Measurements from ENCODE around the gene RASIP1. TPM values are rescaled to one million over a fixed set of nuclear protein-coding genes. Genes with fewer than 3 reads are reported as not detected.

The RASIP1 gene, protein sequence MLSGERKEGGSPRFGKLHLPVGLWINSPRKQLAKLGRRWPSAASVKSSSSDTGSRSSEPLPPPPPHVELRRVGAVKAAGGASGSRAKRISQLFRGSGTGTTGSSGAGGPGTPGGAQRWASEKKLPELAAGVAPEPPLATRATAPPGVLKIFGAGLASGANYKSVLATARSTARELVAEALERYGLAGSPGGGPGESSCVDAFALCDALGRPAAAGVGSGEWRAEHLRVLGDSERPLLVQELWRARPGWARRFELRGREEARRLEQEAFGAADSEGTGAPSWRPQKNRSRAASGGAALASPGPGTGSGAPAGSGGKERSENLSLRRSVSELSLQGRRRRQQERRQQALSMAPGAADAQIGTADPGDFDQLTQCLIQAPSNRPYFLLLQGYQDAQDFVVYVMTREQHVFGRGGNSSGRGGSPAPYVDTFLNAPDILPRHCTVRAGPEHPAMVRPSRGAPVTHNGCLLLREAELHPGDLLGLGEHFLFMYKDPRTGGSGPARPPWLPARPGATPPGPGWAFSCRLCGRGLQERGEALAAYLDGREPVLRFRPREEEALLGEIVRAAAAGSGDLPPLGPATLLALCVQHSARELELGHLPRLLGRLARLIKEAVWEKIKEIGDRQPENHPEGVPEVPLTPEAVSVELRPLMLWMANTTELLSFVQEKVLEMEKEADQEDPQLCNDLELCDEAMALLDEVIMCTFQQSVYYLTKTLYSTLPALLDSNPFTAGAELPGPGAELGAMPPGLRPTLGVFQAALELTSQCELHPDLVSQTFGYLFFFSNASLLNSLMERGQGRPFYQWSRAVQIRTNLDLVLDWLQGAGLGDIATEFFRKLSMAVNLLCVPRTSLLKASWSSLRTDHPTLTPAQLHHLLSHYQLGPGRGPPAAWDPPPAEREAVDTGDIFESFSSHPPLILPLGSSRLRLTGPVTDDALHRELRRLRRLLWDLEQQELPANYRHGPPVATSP
- 0.19 to 0.53 TPM (median 0.41 TPM) in 5 replicates for total RNA-seq (2022; extraction: Qiagen RNA extraction; ENCODE audit: low read depth)

DNA sequence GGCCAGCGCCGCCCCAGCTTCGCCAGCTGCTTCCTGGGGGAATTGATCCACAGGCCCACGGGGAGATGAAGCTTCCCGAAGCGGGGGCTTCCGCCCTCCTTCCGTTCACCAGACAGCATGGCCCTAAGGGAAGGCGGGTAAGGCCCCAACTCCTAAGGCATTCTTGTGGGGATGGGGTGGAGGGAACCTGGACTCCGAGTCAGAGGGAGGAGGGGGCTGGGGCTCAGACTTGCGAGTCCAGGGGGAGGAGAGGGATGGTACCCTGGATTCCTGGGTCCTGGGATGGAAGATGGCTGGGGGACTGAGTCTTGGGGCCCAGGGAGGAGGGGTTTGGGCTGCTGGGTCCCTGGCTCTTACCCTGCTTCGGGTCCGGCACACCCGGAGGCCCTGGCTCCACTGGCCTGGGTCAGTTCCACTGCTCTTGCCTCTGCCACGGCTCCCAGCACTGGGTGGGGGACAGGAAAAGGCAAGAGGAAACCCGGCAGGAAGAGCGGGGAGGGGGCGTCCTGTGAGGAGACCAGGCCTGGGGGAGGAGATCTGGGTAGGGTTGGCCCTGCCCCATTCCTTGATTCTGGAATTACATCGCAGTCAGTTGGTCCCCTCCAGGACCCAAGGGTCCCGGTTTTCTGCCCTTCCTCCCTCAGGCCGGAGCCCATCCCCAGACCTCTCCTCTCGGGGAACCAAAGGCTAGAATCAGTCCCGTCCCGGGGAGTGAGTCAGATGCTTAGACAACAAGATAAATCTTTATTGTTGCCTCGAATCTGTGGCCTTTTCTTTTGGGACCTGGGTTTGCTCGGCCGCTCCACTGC lies at the start of gene RASIP1:
RASIP1 (minus strand) TSS at position 447 of the 809 bp plus-strand sequence; CDS start at position 119, 328 bp downstream.

DNA sequence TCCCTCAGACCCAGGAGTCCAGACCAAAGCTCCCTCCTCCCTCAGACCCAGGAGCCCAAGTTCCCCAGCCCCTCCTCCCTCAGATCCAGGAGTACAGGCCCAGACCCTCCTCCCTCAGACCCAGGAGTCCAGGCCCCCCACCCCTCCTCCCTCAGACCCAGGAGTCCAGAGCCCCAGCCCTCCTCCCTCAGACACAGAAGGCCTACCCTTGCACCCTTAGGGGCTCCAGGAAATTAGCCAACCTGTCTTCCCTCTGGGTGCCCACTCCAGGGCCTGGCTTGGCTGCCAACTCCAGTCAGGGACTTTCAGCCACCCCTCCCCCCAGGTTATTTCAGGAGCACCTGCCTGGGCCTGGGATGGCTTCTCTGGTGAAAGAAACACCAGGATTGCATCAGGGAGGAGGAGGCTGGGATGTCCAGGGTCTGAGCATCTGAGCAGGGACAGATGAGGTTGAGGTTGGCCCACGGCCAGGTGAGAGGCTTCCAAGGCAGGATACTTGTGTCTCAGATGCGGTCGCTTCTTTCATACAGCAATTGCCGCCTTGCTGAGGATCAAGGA lies 14.8 kb upstream of the RASIP1 start, which contains the start of gene FGF21:
FGF21 (plus strand) TSS at position 441 of the 558 bp plus-strand sequence. CDS start 713 bp downstream, outside the sequence.

DNA sequence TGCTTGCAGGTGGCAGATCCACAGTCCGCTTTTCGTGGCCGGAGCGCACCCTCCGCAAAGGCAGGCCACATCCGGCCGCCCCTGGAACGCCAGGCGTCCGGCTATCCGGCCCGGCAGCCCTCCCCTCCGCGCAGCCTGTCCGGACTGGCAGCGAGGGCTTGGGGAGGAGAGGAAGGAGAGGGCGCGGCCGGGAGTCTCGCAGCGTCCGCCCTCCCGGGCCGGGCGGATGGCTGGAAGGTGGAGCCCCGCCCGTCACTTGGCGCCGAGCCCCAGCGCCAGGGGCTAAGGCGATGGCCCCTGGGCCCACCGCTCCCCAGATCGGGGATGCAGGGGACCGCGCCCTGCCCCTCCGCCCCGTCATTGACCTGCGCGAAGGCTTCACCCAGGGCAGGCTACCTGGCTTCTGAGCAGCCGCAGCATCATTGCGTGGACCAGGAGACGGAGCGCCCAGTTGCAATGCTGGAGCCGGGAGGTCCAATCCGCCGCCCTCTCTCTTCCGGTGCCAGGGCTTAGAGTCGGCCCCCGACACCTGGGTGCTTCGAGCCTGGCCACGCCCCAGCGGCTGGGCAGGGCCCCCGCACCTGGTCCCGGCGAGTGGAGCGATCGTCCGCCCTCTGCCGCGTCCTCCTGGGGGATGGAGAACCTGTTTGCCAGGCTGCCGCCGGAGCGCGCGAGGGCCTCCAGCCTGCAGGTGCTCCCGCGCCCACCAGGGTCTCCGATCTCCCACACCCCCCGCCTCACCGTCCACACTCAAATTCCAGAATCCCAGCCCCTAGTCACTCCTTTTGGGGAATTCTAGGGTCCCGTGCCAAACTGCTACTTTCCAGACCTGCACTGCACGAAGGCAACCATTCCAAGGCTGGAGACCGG lies 12.3 kb upstream of the RASIP1 start, which contains the start of gene FUT1:
FUT1 (minus strand) TSS at position 146 of the 870 bp plus-strand sequence. CDS start 1,360 bp downstream, outside the sequence.

DNA sequence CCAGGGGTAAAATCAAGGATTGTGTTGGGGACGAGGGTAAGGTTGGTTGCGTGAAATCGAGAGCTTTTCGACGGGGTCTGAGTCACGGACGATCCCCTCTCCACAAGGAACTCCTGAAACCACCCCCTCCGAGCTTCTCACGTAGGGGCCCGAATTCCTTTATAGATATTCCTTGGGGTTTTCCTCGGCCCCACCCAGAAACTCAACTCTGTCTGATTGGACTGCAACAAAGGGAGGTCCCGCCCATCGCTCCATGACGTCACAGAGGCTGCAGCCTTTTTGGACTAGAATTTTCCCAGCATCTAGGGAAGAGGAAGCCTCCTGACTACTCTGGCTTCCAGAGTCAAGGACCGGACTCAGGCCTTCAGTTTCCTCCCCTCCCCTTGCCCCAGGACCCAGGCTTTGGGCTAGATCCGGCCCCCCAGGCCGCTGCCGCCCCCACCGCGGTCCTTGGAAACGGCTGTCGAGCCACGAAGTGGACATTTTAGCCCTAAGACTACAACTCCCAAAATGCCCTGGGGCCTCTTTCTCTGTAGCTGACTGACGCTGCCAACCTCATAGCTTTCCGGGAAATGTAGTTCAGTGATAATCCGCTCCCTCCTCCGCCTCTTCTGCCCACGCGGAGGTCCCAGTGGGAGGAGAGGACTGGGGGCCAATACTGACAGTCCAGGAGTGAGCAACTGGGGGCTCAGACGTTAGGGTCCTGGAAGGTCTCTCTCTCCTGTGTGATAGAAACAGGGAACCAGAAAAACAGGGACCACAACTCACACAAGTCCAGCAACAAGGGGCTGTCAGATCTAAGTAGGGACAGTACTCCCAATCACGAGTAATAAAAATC lies 6.5 kb upstream of the RASIP1 start, which contains the start of gene IZUMO1:
IZUMO1 (minus strand) TSS at position 172 of the 838 bp plus-strand sequence. CDS start 1,050 bp downstream, outside the sequence.

DNA sequence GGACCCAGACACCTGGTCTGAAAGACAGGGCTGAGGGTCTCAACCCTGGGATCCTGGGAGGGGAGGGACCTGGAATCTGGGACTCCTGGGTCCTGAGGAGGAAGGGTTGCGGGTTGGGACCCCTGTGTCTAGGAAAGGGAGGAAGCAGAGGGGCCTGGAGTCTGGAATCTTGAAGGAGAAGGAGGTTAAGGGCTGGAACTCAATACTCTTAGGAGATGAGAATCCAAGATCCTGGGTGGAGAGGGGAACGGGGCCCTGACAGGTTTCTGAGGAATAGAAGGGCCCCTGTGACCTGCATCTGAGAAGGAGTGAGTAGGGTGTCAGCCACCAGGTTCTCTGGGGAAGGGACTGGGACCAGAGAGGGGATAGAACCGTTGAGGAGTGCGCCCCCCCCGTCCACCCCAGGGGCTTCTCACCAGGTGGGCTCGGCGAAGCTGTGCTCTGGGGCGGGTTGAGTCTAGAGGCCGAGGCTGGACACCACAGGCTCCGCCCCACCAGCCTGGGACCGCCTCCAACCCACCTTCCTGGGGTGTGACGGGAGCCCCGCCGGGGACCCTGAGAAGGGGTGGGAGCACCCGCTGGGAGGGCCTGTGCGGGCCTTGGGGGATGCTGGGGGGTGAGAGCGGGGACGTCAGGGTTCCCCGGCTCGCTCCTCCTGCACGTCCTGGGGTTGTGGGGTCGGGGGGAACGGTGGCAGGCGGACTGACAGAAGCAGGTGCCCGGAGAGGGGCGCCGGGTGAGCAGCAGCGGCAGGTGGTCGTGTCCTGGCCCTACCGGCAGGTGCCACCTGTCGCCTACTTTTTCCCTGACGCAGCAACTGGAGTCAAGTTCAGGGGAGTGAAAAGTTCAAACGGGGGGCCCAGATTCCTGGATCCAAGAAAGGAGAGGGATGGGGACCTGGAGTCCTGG lies 20.9 kb downstream of the RASIP1 start, which contains the start of gene MAMSTR:
MAMSTR (minus strand) TSS at position 463 of the 909 bp plus-strand sequence. CDS start 694 bp downstream, outside the sequence.

DNA sequence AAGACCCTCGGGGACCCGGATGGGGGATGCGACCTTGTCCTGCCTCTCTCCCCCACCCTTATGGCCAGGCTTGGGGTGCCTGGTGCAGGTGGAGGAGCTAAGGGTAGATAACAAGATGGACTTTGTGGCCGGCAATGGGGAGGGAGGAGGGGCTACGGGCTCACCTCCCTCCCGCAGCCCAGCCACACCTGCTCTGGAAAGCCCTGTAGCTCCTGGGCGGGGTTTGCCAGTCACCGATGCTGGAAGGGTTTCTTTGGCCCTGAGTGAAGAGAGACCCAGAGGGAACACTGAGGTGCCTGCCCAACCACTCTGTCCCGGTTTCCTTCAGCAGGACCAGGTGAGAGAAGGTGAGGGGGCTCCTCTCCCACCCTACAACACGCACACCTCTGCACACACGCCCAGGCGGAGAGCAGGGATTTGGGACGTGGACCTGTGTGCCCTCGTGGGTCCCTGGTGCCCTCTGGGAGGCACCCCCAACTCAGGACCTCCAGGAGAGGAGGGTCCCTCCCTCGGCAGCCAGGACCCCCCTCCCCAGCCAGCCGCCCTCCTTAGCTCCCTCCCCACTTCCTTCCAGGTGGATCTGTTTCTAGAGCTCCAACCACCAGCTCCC lies 44.6 kb downstream of the RASIP1 start, which contains the start of gene FUT2:
FUT2 (plus strand) TSS at position 229 of the 610 bp plus-strand sequence. CDS start 6,986 bp downstream, outside the sequence.

DNA sequence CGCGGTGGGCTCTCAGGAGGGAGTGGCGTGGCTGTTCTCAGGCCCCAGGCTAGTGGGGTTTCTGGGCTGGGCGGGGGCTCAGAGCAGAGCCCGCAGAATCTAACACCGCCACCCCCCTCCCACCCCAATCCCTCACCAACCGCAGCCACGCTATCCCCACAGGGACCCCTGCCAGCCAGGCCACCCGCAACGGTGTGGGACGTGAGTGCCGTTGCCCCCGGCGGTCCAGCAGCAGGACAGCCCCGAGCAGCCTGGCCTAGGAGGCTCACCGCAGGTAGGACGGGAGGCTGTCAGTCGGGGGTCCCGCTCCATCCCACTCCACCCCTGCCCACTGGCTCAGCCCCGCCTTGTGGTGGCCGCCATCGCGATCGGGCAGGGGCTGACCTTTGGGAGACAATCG lies 67.4 kb downstream of the RASIP1 start, which contains the start of gene NTN5:
NTN5 (minus strand) TSS at position 24 of the 400 bp plus-strand sequence. CDS start 2,031 bp downstream, outside the sequence.

Other genes starting within 250 kb of the RASIP1 start
- gene LMTK3, start 228.8 kb downstream of the RASIP1 start, total RNA-seq (2022; extraction: Qiagen RNA extraction; ENCODE audit: low read depth): 2.4 to 4.8 TPM (median 3.8 TPM) in 5 replicates
- gene SULT2B1, start 188.4 kb downstream of the RASIP1 start, total RNA-seq (2022; extraction: Qiagen RNA extraction; ENCODE audit: low read depth): 14.7 to 18.6 TPM (median 15.6 TPM) in 5 replicates
- 0.11 TPM in 1 of 5 replicates, not detected in the others for gene SPACA4, start 133.9 kb downstream of the RASIP1 start, total RNA-seq (2022; extraction: Qiagen RNA extraction; ENCODE audit: low read depth)
- 0.14 to 0.40 TPM (median 0.22 TPM) in 4 of 5 replicates, not detected in the other for gene FAM83E, start 125.5 kb downstream of the RASIP1 start, total RNA-seq (2022; extraction: Qiagen RNA extraction; ENCODE audit: low read depth)
- gene RPL18, start 121.4 kb downstream of the RASIP1 start, total RNA-seq (2022; extraction: Qiagen RNA extraction; ENCODE audit: low read depth): 2,901 to 3,964 TPM (median 3,248 TPM) in 5 replicates
- 11.8 to 18.9 TPM (median 14.1 TPM) in 5 replicates for gene SPHK2, start 121.1 kb downstream of the RASIP1 start, total RNA-seq (2022; extraction: Qiagen RNA extraction; ENCODE audit: low read depth)
- 1.5 to 2.6 TPM (median 2.2 TPM) in 5 replicates for gene DBP, start 103.2 kb downstream of the RASIP1 start, total RNA-seq (2022; extraction: Qiagen RNA extraction; ENCODE audit: low read depth)
- gene CA11, start 94.4 kb downstream of the RASIP1 start, total RNA-seq (2022; extraction: Qiagen RNA extraction; ENCODE audit: low read depth): 8.5 to 11.3 TPM (median 9.8 TPM) in 5 replicates
- gene NTN5, start 67.6 kb downstream of the RASIP1 start, total RNA-seq (2022; extraction: Qiagen RNA extraction; ENCODE audit: low read depth): 0.14 to 0.26 TPM (median 0.17 TPM) in 4 of 5 replicates, not detected in the other
- not detected in 5 replicates for gene FUT2, start 44.6 kb downstream of the RASIP1 start, total RNA-seq (2022; extraction: Qiagen RNA extraction; ENCODE audit: low read depth)
- gene MAMSTR, start 20.9 kb downstream of the RASIP1 start, total RNA-seq (2022; extraction: Qiagen RNA extraction; ENCODE audit: low read depth): 0.28 to 0.51 TPM (median 0.48 TPM) in 5 replicates
- gene IZUMO1, start 6.3 kb upstream of the RASIP1 start, total RNA-seq (2022; extraction: Qiagen RNA extraction; ENCODE audit: low read depth): not detected in 5 replicates
- gene FUT1, start 12.0 kb upstream of the RASIP1 start, total RNA-seq (2022; extraction: Qiagen RNA extraction; ENCODE audit: low read depth): 0.06 to 0.09 TPM (median 0.08 TPM) in 5 replicates
- not detected in 5 replicates for gene FGF21, start 14.9 kb upstream of the RASIP1 start, total RNA-seq (2022; extraction: Qiagen RNA extraction; ENCODE audit: low read depth)
- 52.3 to 64.8 TPM (median 56.8 TPM) in 5 replicates for gene BCAT2, start 70.4 kb upstream of the RASIP1 start, total RNA-seq (2022; extraction: Qiagen RNA extraction; ENCODE audit: low read depth)
- 12.2 to 15.1 TPM (median 14.1 TPM) in 5 replicates for gene HSD17B14, start 95.9 kb upstream of the RASIP1 start, total RNA-seq (2022; extraction: Qiagen RNA extraction; ENCODE audit: low read depth)
- gene PLEKHA4, start 128.0 kb upstream of the RASIP1 start, total RNA-seq (2022; extraction: Qiagen RNA extraction; ENCODE audit: low read depth): 1.7 to 2.7 TPM (median 1.9 TPM) in 5 replicates
- 91.5 to 154 TPM (median 107 TPM) in 5 replicates for gene PPP1R15A, start 131.8 kb upstream of the RASIP1 start, total RNA-seq (2022; extraction: Qiagen RNA extraction; ENCODE audit: low read depth)
- gene TULP2, start 158.1 kb upstream of the RASIP1 start, total RNA-seq (2022; extraction: Qiagen RNA extraction; ENCODE audit: low read depth): not detected in 5 replicates
- 190 to 222 TPM (median 195 TPM) in 5 replicates for gene NUCB1, start 159.7 kb upstream of the RASIP1 start, total RNA-seq (2022; extraction: Qiagen RNA extraction; ENCODE audit: low read depth)
- gene DHDH, start 193.1 kb upstream of the RASIP1 start, total RNA-seq (2022; extraction: Qiagen RNA extraction; ENCODE audit: low read depth): 0.91 to 1.8 TPM (median 1.7 TPM) in 5 replicates
- 289 to 376 TPM (median 349 TPM) in 5 replicates for gene BAX, start 214.3 kb upstream of the RASIP1 start, total RNA-seq (2022; extraction: Qiagen RNA extraction; ENCODE audit: low read depth)
- 18,257 to 24,972 TPM (median 19,327 TPM) in 5 replicates for gene FTL, start 224.7 kb upstream of the RASIP1 start, total RNA-seq (2022; extraction: Qiagen RNA extraction; ENCODE audit: low read depth)